Skeletal muscle satellite cell (primary cell): ENCODE measurements around the gene STUM.
"Not testable (repeated sequence)": the region's sequence is repeated elsewhere in the genome, so short reads cannot be mapped to it uniquely, and the experiment has no call there.

ENCODE experiments used
- H3K27me3 ChIP-seq: 2 replicates; pipeline ENCODE4 v1.7.0; 2013; ENCODE audit warnings: low read length; ENCODE audit not compliant: control insufficient read depth, insufficient read depth
- H3K36me3 ChIP-seq: 2 replicates; pipeline ENCODE4 v1.7.0; 2013; ENCODE audit warnings: mild to moderate bottlenecking, control low read depth, low read length; ENCODE audit not compliant: insufficient read depth
- H3K4me1 ChIP-seq: 2 replicates; pipeline ENCODE4 v1.7.0; 2013; ENCODE audit warnings: low read length; ENCODE audit not compliant: control insufficient read depth, insufficient read depth
- H3K4me2 ChIP-seq: 2 replicates; pipeline ENCODE4 v1.7.0; 2013; ENCODE audit warnings: mild to moderate bottlenecking, low read length
- H3K4me3 ChIP-seq: 2 replicates; pipeline ENCODE4 v1.7.0; 2013; ENCODE audit warnings: low read length
- H3K9ac ChIP-seq: 2 replicates; pipeline ENCODE4 v1.7.0; 2013; ENCODE audit warnings: mild to moderate bottlenecking, low read depth, low read length, moderate library complexity
- H3K9me3 ChIP-seq: replicated peaks from 2 replicates; pipeline ENCODE4 v1.7.0; 2013; ENCODE audit warnings: mild to moderate bottlenecking, control low read depth, low read length

Gene STUM

GRCh38 chr1:226632169-226632879 lies 83.8 kb downstream of the STUM start:
- Histone ChIP-seq H3K9me3 (no peaks in the 10 kb centered on the region), H3K27me3 (peaks cover 26% of the 10 kb centered on the region), H3K4me2 (no peak overlapping the region), H3K9ac (no peak overlapping the region), H3K4me1 (no peaks in the 10 kb centered on the region), H3K36me3 (no peaks in the 10 kb centered on the region), H3K4me3 (no peak overlapping the region)

GRCh38 chr1:226632922-226633351 lies 84.4 kb downstream of the STUM start:
- Histone ChIP-seq H3K4me1 (peaks cover 2% of the 10 kb centered on the region), H3K27me3 (peaks cover 20% of the 10 kb centered on the region), H3K4me2 (no peak overlapping the region), H3K9ac (no peak overlapping the region), H3K4me3 (no peak overlapping the region), H3K36me3 (no peaks in the 10 kb centered on the region), H3K9me3 (no peaks in the 10 kb centered on the region)

DNA sequence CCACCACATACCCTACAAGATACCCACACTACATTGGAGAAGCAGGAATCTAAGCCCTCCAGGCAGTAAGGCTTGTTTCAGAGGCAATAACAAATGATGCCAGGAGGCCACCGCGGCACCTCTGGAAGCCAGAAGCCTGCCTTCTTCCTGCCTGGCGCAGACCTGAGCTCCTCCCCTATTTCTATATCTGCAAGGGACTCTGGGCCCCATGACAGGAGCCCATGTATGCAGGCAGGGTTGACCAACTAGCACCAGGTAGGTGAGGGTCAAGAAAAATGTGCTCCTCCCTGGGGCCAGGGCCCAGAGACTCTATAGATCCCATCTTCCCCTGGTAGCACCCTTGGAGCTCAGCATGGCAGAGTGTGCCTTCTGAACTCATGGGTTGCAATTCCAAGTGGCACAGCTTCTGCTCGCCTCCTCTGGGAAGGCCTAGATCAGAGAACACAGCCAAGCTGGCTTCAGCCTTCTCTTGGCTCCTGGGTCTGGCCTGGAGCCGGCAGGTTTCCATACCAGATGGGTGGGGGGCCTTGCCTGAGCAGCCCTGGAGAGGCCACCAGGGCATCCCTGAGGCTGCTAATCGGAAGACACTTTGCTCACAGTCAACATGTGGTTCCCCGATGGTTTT lies 85.1 kb downstream of the STUM start:
- no peak overlapping the region for H3K4me3 ChIP-seq
- no peaks in the 10 kb centered on the region for H3K9me3 ChIP-seq
- no peaks in the 10 kb centered on the region for H3K36me3 ChIP-seq
- peaks cover 5% of the 10 kb centered on the region for H3K4me1 ChIP-seq
- H3K27me3 ChIP-seq, result peaks cover 17% of the 10 kb centered on the region
- no peak overlapping the region for H3K4me2 ChIP-seq
- no peak overlapping the region for H3K9ac ChIP-seq

DNA sequence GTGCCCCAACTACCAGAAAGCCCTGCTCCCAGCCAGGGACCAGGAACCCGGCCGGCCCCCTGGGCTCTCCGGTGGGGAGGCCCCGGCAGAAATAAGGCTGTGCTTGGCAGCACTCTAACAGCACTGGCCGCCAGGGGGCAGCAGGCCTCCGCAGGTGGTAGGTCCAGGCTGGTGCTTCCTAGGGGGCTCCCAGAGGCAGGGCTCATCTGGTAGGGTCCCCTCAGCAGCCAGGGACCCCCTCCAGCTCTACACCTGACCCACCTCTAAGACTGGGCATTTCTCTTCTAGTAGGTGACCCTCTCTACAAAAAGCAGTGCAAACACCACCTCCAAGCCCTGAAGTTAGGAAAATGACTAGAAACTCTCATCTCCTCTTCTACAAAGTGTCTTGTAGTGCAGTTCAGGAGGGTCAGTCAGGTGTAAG lies 85.6 kb downstream of the STUM start:
- Histone ChIP-seq H3K4me1 (peaks cover 5% of the 10 kb centered on the region), H3K36me3 (no peaks in the 10 kb centered on the region), H3K4me3 (no peak overlapping the region), H3K27me3 (peaks cover 17% of the 10 kb centered on the region), H3K4me2 (no peak overlapping the region), H3K9me3 (no peaks in the 10 kb centered on the region), H3K9ac (no peak overlapping the region)

DNA sequence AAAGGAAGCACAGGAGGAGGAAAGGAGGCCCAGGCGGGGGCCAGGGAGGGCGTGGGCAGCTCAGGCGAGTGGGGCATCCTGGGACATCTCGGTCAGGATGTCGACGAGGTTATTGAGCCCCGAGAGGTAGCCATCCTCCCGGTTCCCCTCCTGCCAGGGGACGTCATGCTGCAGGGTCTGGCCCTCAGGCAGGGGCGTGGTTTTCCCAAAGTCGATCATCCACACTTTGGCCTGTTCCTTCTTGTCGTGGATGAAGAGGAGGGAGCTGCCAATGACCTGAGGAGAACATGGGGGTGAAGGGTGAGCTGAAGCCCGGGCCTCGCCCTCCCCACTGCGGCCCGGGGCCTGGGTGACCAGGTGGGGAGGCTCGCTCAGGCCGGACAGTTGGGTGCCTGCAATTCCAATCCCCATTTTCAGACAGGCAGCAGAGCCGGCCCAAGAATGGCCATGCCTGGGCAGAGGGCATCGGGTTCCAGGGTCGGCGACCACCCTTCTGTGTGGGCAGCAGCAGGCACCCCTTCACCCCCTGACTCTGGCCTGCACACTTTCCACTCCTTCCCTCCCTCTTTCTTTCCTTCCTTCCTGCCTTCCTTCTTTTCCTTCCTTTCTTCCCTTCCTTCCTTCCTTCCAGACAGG lies 86.2 kb downstream of the STUM start:
- H3K4me1 ChIP-seq, result peaks cover 5% of the 10 kb centered on the region
- H3K4me2 ChIP-seq, result no peak overlapping the region
- H3K9me3 ChIP-seq, result no peaks in the 10 kb centered on the region
- no peak overlapping the region for H3K4me3 ChIP-seq
- H3K9ac ChIP-seq, result no peak overlapping the region
- peaks cover 15% of the 10 kb centered on the region for H3K27me3 ChIP-seq
- no peaks in the 10 kb centered on the region for H3K36me3 ChIP-seq

DNA sequence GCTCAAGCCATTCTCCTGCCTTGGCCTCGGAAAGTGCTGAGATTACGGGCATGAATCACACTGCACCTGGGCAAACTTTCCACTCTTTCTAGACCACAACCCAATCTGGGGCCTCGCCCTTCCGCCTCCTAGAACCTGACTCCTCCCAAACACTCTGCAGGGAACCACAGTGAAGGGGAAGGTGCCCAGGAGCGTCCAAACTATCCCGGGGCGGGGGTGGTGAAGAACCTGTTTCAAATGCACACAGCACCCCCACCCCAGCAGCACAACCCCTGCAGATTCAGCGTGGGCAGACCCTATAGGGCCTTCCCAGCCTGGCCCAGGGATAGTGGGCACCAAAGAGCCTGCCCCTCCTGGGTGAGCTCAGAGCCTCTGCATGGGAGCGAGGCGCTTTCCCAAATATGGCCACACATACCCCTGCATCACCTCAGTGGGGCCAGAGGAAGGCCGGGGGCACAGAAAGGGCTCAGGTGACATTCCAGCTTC lies 86.9 kb downstream of the STUM start:
- H3K27me3 ChIP-seq, result peaks cover 10% of the 10 kb centered on the region
- H3K36me3 ChIP-seq, result no peaks in the 10 kb centered on the region
- no peak overlapping the region for H3K4me2 ChIP-seq
- H3K4me1 ChIP-seq, result peaks cover 5% of the 10 kb centered on the region
- no peak overlapping the region for H3K9ac ChIP-seq
- no peaks in the 10 kb centered on the region for H3K9me3 ChIP-seq
- no peak overlapping the region for H3K4me3 ChIP-seq

DNA sequence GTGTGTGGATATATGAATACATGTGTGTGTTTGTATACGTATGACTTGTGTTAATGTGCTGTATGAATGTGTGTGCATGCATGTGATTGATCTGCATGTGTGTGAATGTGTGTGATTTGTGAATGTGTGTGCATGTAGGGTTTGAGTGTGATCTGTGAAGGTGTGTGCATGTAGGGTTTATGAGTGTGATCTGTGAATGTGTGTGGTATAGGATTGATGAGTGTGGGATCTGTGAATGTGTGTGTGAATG lies 88.2 kb downstream of the STUM start:
- H3K36me3 ChIP-seq, result no peaks in the 10 kb centered on the region
- H3K9ac ChIP-seq, result no peak overlapping the region
- peaks cover 5% of the 10 kb centered on the region for H3K4me1 ChIP-seq
- H3K4me3 ChIP-seq, result no peak overlapping the region
- H3K9me3 ChIP-seq, result no peaks in the 10 kb centered on the region
- H3K27me3 ChIP-seq, result peaks cover 7% of the 10 kb centered on the region
- no peak overlapping the region for H3K4me2 ChIP-seq

DNA sequence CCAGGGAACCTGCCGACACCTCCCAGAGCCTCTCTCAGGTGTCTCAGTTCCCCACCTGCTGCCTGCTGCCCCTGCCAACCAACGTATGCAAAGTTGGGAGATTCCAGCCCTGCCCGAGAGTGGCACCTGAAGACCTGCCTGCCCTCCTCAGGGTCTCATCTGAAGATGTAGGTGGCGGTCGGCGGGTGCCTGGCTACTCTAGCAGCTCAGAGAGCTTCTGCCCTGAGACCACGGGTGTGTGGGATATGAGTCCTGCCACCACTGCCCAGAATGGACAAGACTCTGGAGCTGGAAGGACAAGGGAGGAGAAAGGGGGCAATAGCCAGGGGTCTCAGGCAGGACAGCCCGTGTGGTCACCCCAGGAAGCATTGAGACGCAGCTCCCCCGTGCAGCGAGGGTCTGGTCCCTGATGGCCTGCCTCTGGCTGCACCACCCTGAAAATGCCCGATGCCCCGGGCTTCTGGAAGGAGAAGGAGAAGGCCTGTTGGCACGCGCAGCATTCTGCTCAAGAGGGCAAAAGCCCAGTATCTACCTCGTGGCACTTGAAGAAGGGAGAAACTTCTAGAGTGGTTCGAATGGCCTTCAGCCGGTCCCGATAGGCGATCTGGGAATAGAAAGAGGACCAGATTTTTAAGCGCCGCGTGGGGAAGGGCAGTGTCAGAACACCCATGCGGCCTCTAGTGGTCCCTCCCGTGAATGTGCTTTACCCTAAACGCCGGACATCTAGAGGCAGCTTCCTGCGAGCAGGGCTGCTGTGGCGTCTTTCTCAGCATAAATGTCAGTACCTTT lies 88.8 kb downstream of the STUM start:
- Histone ChIP-seq H3K27me3 (peaks cover 8% of the 10 kb centered on the region), H3K4me1 (peaks cover 5% of the 10 kb centered on the region), H3K9me3 (no peaks in the 10 kb centered on the region), H3K9ac (no peak overlapping the region), H3K4me3 (no peak overlapping the region), H3K4me2 (peak overlapping the region; percentile 36), H3K36me3 (no peaks in the 10 kb centered on the region)

- Histone ChIP-seq H3K27me3 (peaks cover 4% of the 10 kb centered on the region), H3K36me3 (no peaks in the 10 kb centered on the region), H3K9ac (no peak overlapping the region), H3K9me3 (no peaks in the 10 kb centered on the region), H3K4me3 (no peak overlapping the region), H3K4me2 (peak overlapping the region; percentile 36), H3K4me1 (peaks cover 10% of the 10 kb centered on the region)
These were observed 89.5 kb downstream of the STUM start for GRCh38 chr1:226638001-226638601.

GRCh38 chr1:226638608-226639007 lies 90.0 kb downstream of the STUM start:
- H3K9me3 ChIP-seq, result no peaks in the 10 kb centered on the region
- peaks cover 4% of the 10 kb centered on the region for H3K27me3 ChIP-seq
- no peak overlapping the region for H3K9ac ChIP-seq
- no peak overlapping the region for H3K4me3 ChIP-seq
- no peak overlapping the region for H3K4me2 ChIP-seq
- no peaks in the 10 kb centered on the region for H3K36me3 ChIP-seq
- peaks cover 15% of the 10 kb centered on the region for H3K4me1 ChIP-seq

- not testable (repeated sequence) for H3K36me3 ChIP-seq, H3K9me3 ChIP-seq, H3K27me3 ChIP-seq, H3K9ac ChIP-seq, H3K4me2 ChIP-seq, H3K4me3 ChIP-seq
- peaks cover 19% of the 10 kb centered on the region for H3K4me1 ChIP-seq
These were observed 90.6 kb downstream of the STUM start for GRCh38 chr1:226639206-226639605.
